HepG2 (cell line): ENCODE measurements around the gene HECA.

Source experiments
- POLR2AphosphoS5 ChIP-seq: IDR thresholded peaks from 2 replicates; pipeline ENCODE4 v1.6.1; 2012; ENCODE audit warnings: low read depth, low read length
- TCF7L2 ChIP-seq: IDR thresholded peaks from 2 replicates; pipeline ENCODE4 v1.6.1; 2011; ENCODE audit warnings: mild to moderate bottlenecking, low read depth, low read length, moderate library complexity

DNA sequence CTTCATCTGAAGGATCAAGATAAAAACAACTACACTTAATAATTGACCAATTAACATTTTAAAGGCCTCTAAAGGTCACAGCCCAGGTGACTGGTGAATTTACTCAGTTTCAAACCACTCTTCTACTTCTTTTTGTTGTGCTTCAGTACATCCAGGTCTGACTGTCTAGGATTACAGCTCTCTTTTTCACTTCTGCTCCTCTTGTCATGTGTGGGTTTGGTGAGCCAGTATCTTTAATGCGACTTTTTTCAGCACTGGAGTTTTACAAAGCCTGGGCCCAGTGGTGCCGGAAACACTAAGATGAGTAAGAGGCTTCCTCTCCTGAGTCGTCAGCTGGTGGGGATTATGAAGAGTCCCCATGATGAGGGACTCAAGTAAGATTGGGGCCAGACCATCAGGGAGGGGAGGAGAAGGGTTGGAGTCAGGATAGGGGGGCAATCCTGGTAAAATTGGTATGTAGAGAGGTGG lies 27.0 kb downstream of the HECA start:
- TF ChIP-seq POLR2AphosphoS5 (no peak), TCF7L2 (no peak)
